Effector memory CD8-positive, alpha-beta T cell (primary cell): ENCODE results near the gene KLHL22.
"Not testable (repeated sequence)": the region's sequence is repeated elsewhere in the genome, so short reads cannot be mapped to it uniquely, and the experiment has no call there.

ENCODE experiments used
- ATAC-seq: fragments of 150-1000 bp; cut with Tn5 transposase; replicated peaks from 2 replicates; pipeline ENCODE4 v1.10.0; 2021; ENCODE audit warnings: mild to moderate bottlenecking, moderate library complexity
- DNase-seq, 3 experiments: peaks; one replicate each; pipeline ENCODE4 v3.0.0; 2021
- H3K27ac Mint-ChIP-seq, 2 donors: one replicate each; pipeline ENCODE4 v1.8.0; 2022; ENCODE audit warnings: mild to moderate bottlenecking in 2 of 2, mixed read lengths in 2 of 2, moderate library complexity in 2 of 2
- H3K27me3 Mint-ChIP-seq, 2 donors: one replicate each; pipeline ENCODE4 v1.8.0; 2022; ENCODE audit warnings: mixed read lengths in 2 of 2
- H3K36me3 Mint-ChIP-seq: one replicate; pipeline ENCODE4 v1.8.0; 2022; ENCODE audit warnings: mild to moderate bottlenecking, moderate library complexity, mixed read lengths; ENCODE audit not compliant: insufficient read depth
- H3K4me1 Mint-ChIP-seq, 2 donors: one replicate each; pipeline ENCODE4 v1.8.0; 2022; ENCODE audit warnings: low read depth in 2 of 2, mixed read lengths in 2 of 2
- H3K4me3 Mint-ChIP-seq, 2 donors: one replicate each; pipeline ENCODE4 v1.8.0; 2022; ENCODE audit warnings: mild to moderate bottlenecking in 2 of 2, mixed read lengths in 2 of 2, moderate library complexity in 2 of 2
- H3K9me3 Mint-ChIP-seq, 2 donors: one replicate each; pipeline ENCODE4 v1.8.0; 2022; ENCODE audit warnings: mixed read lengths in 2 of 2

Gene KLHL22

DNA sequence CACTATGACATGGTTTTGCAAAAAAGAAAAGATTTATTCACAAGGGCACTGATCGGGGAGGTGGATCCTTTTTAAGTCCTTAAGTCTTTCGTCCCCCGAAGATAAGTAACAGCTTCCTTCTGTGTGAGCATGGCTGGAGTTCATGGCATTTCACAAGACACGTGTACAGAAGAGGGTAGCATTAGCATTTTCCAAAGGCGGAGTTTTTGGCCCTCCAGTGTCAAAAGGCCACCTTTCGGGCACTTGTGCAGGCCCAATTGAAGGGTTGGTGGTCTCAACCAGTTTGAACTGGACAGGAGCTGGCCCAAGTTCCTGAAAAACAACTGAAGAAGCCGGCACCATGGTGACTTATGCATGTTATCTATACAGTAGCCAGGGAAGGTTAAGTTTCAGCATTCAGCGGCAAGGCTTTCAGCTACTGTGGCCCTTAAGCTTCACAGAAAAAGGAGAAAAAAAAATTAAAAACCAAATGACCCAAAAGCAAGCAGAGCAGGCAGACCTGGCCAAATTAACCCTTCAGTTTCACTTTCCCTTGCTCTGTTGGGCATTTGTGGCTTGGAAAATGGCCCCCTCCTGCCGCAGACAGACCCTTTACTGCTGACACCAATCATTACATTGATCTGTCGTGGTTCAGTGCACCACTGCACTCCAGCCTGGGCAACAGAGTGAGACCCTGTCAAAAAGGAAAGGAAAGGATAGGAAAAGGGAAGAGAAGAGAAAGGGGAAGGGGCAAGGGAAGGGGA lies 83.0 kb downstream of the KLHL22 start:
- Mint-ChIP-seq H3K27ac (no peak overlapping the region), H3K36me3 (no peaks in the 10 kb centered on the region), H3K4me3 (no peak overlapping the region), H3K27me3 (no peaks in the 10 kb centered on the region), H3K9me3 (no peaks in the 10 kb centered on the region), H3K4me1 (no peaks in the 10 kb centered on the region)
- ATAC-seq (no peak), DNase-seq (no peak)

DNA sequence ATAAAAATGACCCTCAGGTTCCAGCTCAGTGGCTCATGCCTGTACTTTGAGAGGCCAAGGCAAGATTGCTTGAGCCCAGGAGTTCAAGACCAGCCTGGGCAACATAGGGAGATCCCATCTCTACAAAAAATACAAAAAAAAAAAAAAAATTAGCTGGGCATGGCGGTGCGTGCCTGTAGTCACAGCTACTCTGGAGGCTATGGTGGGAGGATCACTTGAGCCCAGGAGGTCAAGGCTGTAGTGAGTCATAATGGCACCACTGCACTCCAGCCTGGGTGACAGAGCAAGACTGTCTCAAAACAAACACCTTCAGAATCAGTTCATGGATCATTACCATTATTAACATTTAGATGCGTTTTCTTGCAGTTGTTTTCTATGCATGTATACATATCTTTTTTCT lies 86.2 kb downstream of the KLHL22 start:
- not testable (repeated sequence) for H3K4me3 Mint-ChIP-seq, H3K4me1 Mint-ChIP-seq, H3K27me3 Mint-ChIP-seq, ATAC-seq, H3K9me3 Mint-ChIP-seq, H3K27ac Mint-ChIP-seq, H3K36me3 Mint-ChIP-seq, DNase-seq

DNA sequence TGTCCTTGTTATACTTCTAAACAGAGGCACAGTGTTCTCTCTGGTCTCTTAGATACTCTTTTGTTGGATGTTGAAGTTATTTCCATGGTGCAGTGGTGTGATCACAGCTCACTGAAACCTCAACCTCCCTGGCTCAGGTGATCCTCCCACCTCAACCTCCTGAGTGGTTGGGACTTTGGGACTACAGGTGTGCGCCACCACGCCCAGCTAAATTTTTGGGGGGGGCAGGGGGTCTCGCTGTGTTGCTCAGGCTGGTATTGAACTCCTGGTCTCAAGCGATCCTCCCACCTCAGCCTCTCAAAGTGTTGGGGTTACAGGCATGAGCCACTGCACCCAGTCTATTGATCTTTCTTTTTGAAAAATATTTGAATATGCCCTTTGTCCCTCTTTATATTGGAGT lies 86.7 kb downstream of the KLHL22 start:
- no peaks in the 10 kb centered on the region for H3K27me3 Mint-ChIP-seq
- H3K27ac Mint-ChIP-seq, result no peak overlapping the region
- no peak for ATAC-seq
- H3K36me3 Mint-ChIP-seq, result no peaks in the 10 kb centered on the region
- peaks cover 3% of the 10 kb centered on the region in 2 donors for H3K4me1 Mint-ChIP-seq
- no peak for DNase-seq
- no peaks in the 10 kb centered on the region for H3K9me3 Mint-ChIP-seq
- no peak overlapping the region for H3K4me3 Mint-ChIP-seq

DNA sequence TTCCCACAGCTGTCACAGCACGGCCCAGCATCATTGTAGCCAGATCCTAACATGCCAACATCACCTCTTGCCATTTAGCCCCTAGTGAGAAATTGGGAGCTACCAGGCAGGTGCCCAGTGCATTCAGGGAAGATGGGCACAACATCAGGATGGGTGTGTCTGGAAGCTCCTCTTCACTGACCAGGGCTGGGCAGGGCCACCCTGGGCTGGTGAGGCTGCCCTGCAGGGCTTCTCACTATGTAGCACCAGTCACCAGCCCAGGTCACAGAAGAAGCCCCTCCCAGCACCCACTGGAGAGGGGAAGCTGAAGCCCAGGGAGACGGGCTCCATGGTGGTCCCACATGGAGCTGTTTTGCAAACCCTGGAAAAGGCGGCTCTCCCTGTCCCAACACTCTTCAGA lies 87.8 kb downstream of the KLHL22 start:
- Mint-ChIP-seq H3K9me3 (no peaks in the 10 kb centered on the region), H3K4me1 (peaks cover 13% of the 10 kb centered on the region in 2 donors), H3K27me3 (no peaks in the 10 kb centered on the region), H3K36me3 (no peaks in the 10 kb centered on the region), H3K27ac (no peak overlapping the region), H3K4me3 (no peak overlapping the region)
- DNase-seq, result no peak
- no peak for ATAC-seq

DNA sequence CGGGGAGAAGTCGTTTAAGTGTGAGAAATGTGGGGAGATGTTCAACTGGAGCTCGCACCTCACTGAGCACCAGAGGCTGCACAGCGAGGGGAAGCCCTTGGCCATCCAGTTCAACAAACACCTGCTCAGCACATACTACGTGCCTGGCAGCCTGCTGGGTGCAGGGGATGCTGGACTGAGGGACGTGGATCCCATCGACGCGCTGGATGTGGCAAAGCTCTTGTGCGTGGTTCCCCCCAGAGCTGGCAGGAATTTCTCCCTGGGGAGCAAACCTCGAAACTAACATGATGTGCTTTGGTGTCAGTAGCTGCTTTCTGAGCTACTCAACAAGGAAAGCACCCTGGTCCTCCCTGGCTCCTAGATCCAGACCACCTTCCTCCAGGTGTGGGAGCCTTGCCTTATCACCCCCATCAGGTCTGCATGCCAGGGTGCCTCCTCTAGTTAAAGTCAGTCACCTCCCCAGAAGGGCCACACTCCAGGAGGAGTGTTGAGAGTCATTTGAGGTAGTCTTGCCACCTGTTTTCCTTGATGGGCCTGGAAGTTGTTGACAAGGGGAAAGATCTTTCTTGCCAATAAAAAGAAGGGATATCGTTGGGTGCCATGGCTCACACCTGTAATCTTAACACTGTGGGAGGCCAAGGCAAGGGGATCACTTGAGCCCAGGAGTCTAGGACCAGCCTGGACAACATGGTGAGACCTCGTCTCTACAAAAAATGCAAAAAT lies 88.7 kb downstream of the KLHL22 start:
- H3K27ac Mint-ChIP-seq, result no peak overlapping the region
- H3K9me3 Mint-ChIP-seq, result no peaks in the 10 kb centered on the region
- no peak for ATAC-seq
- H3K27me3 Mint-ChIP-seq, result no peaks in the 10 kb centered on the region
- DNase-seq, result no peak
- peaks cover 13 to 15% of the 10 kb centered on the region in 2 donors for H3K4me1 Mint-ChIP-seq
- H3K36me3 Mint-ChIP-seq, result no peaks in the 10 kb centered on the region
- no peak overlapping the region for H3K4me3 Mint-ChIP-seq

DNA sequence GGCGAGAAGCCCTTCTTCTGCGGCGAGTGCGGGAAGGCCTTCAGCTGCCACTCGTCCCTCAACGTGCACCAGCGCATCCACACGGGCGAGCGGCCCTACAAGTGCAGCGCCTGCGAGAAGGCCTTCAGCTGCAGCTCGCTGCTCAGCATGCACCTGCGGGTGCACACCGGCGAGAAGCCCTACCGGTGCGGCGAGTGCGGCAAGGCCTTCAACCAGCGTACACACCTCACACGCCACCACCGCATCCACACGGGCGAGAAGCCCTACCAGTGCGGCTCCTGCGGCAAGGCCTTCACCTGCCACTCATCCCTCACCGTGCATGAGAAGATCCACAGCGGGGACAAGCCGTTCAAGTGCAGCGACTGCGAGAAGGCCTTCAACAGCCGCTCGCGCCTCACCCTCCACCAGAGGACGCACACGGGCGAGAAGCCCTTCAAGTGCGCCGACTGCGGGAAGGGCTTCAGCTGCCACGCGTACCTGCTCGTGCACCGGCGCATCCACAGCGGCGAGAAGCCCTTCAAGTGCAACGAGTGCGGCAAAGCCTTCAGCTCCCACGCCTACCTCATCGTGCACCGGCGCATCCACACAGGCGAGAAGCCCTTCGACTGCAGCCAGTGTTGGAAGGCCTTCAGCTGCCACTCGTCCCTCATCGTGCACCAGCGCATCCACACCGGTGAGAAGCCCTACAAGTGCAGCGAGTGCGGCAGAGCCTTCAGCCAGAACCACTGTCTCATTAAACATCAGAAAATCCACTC lies 89.5 kb downstream of the KLHL22 start:
- Mint-ChIP-seq H3K27me3 (no peaks in the 10 kb centered on the region), H3K9me3 (no peaks in the 10 kb centered on the region), H3K36me3 (no peaks in the 10 kb centered on the region), H3K4me3 (no peak overlapping the region), H3K27ac (no peak overlapping the region), H3K4me1 (peaks cover 13 to 15% of the 10 kb centered on the region in 2 donors)
- DNase-seq, result no peak
- no peak for ATAC-seq

DNA sequence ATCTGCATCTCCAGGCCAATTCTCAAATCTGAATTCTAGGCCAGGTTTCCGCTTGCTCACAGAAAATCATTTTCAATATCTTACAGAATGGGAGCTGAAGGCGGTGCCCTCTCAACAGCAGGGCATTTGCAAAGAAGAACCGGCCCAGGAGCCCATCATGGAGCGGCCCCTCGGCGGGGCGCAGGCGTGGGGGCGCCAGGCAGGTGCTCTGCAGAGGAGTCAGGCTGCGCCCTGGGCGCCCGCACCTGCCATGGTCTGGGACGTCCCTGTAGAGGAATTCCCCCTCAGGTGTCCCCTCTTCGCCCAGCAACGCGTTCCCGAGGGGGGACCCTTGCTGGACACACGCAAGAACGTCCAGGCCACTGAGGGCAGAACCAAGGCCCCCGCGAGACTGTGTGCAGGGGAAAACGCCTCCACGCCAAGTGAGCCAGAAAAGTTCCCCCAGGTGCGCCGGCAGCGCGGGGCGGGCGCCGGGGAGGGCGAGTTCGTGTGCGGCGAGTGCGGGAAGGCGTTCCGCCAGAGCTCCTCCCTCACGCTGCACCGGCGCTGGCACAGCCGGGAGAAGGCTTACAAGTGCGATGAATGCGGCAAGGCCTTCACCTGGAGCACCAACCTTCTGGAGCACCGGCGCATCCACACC lies 90.2 kb downstream of the KLHL22 start:
- H3K27ac Mint-ChIP-seq, result no peak overlapping the region
- no peak overlapping the region for H3K4me3 Mint-ChIP-seq
- peaks cover 13 to 15% of the 10 kb centered on the region in 2 donors for H3K4me1 Mint-ChIP-seq
- H3K9me3 Mint-ChIP-seq, result no peaks in the 10 kb centered on the region
- H3K27me3 Mint-ChIP-seq, result no peaks in the 10 kb centered on the region
- no peak for DNase-seq
- no peak for ATAC-seq
- no peaks in the 10 kb centered on the region for H3K36me3 Mint-ChIP-seq

DNA sequence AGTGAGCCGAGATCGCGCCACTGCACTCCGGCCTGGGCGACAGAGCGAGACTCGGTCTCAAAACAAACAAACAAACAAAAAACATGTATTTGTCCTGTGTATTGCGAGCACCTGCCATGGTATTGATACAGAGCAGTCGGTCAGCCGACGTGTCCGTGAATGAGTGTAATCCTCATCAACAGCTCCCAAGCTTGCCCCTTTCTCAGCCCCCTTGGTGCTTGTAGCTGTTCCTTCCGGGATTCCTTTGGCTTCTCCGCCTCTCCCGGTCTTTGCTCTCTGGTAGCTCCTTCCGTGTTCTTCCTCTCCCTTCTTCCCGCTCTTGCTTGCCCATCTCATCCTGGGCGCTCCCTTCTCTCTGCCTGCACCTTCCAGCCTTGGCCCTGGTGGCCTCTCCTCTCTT lies 90.7 kb downstream of the KLHL22 start:
- ATAC-seq (no peak), DNase-seq (no peak)
- H3K9me3 Mint-ChIP-seq, result no peaks in the 10 kb centered on the region
- no peaks in the 10 kb centered on the region for H3K36me3 Mint-ChIP-seq
- H3K4me1 Mint-ChIP-seq, result peaks cover 14 to 15% of the 10 kb centered on the region in 2 donors
- no peaks in the 10 kb centered on the region for H3K27me3 Mint-ChIP-seq
- no peak overlapping the region for H3K27ac Mint-ChIP-seq
- no peak overlapping the region for H3K4me3 Mint-ChIP-seq

DNA sequence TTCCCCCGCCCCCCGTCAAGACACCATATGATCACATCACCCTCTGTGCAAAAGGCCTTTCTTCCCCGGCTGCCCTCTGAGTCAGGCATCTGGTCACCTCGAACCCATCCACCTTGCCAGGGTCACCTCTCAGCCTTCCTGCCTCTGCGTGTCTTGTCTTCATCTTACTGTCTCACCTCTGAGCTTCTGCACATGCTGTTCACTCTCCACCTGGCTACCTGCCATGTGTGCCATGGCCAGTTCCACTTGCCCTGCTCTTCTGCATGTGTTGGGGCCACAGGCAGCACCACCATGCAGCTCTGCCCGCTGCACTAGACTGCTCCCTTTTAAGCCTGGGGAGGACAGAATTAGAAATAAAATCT lies 91.8 kb downstream of the KLHL22 start:
- H3K4me1 Mint-ChIP-seq, result peaks cover 16 to 19% of the 10 kb centered on the region in 2 donors
- DNase-seq (no peak), ATAC-seq (no peak)
- no peaks in the 10 kb centered on the region for H3K27me3 Mint-ChIP-seq
- H3K36me3 Mint-ChIP-seq, result no peaks in the 10 kb centered on the region
- no peaks in the 10 kb centered on the region for H3K9me3 Mint-ChIP-seq
- peak overlapping the region; percentile 45 to 62 for H3K4me3 Mint-ChIP-seq
- peak overlapping the region; percentile 53 to 72 for H3K27ac Mint-ChIP-seq

DNA sequence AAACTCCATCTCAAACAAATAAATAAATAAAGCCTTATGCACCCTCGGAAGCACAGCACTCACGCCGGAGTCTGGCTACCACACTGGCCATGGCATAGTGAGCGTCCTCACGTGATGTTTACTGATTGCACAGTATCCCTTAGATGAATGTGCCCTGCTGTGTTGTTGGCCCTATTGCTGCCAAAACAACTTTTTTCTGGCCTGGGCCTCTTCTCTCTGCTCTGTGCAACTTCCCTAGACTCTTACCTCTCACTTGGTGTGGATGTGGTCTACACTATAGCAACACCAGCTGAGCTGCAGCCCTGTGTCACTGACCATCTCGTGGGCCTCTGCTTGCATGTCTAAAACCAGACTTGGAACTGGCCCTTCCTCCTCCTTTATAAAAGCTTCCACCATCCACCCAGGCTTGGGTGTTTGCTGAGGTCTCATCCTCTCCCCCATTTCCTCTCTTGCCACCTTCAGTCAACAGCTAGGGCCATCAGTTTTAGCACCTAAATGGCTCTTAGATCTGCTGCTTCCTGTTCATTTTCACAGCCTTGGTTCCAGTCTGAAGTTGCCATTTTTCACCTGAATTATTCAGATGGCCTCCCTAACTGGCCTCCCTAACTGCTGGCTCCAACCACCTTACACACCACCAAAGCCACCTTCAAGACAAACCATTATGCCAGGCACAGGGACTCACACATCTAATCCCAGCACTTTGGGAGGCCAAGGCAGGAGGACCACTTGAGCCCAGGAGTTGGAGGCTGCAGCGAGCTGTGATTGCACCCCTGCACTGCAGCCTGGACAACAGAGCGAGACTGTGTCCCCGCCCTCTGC lies 92.4 kb downstream of the KLHL22 start:
- Mint-ChIP-seq H3K36me3 (no peaks in the 10 kb centered on the region), H3K4me3 (peak overlapping the region in 1 of 2 donors; percentile 62), H3K4me1 (peaks cover 16 to 20% of the 10 kb centered on the region in 2 donors), H3K9me3 (no peaks in the 10 kb centered on the region), H3K27me3 (no peaks in the 10 kb centered on the region), H3K27ac (peak overlapping the region; percentile 53 to 72)
- ATAC-seq, result peak; percentile 73
- DNase-seq, result no peak

DNA sequence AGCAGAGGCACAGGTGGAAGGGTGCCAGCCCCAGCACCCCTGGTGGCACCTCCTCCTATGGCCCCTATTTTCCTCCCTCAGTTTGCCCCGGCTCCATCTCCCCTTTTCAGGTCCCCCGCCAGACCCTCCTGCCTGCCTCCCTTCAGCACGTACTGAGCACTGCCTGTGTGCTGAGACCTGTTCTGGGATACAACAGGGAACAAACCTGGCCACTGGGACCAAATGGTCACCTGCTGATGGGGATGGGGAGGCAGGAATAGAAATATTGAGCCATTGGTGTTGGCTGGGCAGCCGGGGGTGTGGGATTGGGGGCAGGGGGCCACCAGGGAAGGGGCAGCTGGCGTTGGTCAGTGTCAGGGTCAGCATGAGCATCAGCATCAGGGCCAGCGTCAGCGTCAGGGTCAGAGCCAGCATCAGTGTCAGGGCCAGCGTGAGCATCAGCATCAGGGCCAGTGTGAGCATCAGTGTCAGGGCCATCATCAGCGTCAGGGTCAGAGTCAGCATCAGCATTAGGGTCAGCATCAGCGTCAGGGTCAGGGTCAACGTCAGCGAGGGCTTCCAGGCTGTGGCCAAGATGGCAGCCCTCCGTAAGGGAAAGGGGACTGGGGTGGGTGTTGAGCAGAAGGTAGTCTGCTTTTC lies 94.1 kb downstream of the KLHL22 start:
- Mint-ChIP-seq H3K36me3 (no peaks in the 10 kb centered on the region), H3K4me1 (peaks cover 23 to 30% of the 10 kb centered on the region in 2 donors), H3K4me3 (no peak overlapping the region), H3K27ac (no peak overlapping the region), H3K9me3 (no peaks in the 10 kb centered on the region), H3K27me3 (no peaks in the 10 kb centered on the region)
- DNase-seq, result no peak
- ATAC-seq, result no peak

DNA sequence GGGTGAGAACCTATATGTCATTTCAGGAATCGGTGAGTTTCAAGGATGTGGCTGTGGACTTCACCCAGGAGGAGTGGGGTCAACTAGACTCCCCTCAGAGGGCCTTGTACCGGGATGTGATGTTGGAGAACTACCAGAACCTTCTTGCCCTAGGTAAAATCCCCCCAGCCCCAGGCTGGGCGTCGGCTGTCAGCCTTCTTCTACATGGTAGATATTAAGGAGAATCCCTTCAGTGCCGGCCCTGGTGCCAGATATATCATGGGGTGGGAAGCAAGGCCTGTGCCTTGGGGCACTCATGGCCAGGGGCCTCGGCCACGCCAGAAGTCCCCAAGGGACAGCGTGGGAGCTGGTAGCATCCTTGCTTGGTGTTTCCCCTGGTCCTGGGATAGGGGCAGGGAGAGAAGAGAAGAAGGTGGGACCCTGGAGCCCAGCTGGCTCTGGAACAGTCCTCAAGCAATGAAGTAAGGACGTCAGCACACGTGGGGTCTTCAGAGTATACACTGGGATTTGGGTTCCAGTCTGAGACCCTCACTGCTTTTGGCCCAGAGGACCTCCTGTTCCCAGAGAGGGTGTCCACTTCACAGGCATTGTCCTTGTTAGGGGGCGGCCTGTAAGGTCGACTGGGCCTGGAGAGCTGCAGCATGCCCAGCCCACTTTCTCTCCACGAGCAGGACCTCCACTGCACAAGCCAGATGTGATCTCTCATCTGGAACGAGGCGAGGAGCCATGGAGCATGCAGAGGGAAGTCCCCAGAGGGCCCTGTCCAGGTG lies 94.8 kb downstream of the KLHL22 start:
- DNase-seq (no peak), ATAC-seq (no peak)
- H3K36me3 Mint-ChIP-seq, result no peaks in the 10 kb centered on the region
- H3K4me3 Mint-ChIP-seq, result no peak overlapping the region
- H3K9me3 Mint-ChIP-seq, result no peaks in the 10 kb centered on the region
- H3K27me3 Mint-ChIP-seq, result no peaks in the 10 kb centered on the region
- H3K4me1 Mint-ChIP-seq, result peaks cover 27 to 37% of the 10 kb centered on the region in 2 donors
- no peak overlapping the region for H3K27ac Mint-ChIP-seq
